Measurements from ENCODE around the gene AGFG2. TPM values are rescaled to one million over a fixed set of nuclear protein-coding genes. Genes with fewer than 3 reads are reported as not detected.

The AGFG2 gene
- total RNA-seq, 1 donor from 2014 or later: 74.2 TPM

DNA sequence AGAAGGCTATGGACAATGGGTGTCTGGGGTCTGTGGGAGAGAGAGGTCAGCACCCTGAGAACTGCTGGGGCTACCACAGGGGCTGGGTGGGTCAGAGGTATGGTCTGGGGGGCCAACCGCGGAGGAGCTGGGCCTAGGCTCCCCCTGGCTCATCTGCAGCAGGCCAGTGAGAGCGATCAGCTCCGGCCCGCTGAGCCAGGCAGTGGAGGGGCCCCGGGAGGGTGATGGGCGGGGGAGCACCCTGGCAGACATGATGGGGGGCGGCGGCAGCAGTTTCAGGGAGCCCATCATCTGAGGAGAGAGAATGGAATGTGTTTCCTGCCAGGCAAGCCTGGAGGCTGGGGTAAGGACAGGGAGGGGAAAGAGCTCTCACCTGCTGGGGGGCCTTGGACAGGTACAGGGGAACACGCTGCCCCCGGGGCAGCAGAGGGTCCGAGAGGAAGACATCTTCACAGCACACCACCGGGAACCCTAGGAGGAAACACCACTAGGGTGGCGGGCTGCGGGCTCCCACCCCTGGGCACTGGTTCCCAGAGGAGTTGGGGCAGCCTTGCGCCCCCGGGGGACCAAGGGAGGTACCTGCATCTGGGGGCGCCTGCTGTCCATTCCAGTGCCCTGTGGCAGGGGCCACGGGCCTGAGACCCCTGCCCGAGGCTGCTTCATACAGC is 33.4 kb downstream of the AGFG2 start:
- DNase-seq (ENCODE audit: low read depth in 2 of 2): no peak

- no peak for DNase-seq (ENCODE audit: low read depth in 2 of 2)
Observed at GRCh38 chr7:100572949-100573675, 34.1 kb downstream of the AGFG2 start.

- DNase-seq (ENCODE audit: low read depth in 2 of 2): no peak
Observed at GRCh38 chr7:100573691-100574361, 34.8 kb downstream of the AGFG2 start, which contains the start of gene SAP25. Gene SAP25 (minus strand): TSS chr7:100573900. CDS start chr7:100573742, 158 bp downstream.

GRCh38 chr7:100574362-100575205 is 35.6 kb downstream of the AGFG2 start:
- DNase-seq (ENCODE audit: low read depth in 2 of 2): no peak

- no peak for DNase-seq (ENCODE audit: low read depth in 2 of 2)
Observed at GRCh38 chr7:100575206-100575631, 36.2 kb downstream of the AGFG2 start.

DNA sequence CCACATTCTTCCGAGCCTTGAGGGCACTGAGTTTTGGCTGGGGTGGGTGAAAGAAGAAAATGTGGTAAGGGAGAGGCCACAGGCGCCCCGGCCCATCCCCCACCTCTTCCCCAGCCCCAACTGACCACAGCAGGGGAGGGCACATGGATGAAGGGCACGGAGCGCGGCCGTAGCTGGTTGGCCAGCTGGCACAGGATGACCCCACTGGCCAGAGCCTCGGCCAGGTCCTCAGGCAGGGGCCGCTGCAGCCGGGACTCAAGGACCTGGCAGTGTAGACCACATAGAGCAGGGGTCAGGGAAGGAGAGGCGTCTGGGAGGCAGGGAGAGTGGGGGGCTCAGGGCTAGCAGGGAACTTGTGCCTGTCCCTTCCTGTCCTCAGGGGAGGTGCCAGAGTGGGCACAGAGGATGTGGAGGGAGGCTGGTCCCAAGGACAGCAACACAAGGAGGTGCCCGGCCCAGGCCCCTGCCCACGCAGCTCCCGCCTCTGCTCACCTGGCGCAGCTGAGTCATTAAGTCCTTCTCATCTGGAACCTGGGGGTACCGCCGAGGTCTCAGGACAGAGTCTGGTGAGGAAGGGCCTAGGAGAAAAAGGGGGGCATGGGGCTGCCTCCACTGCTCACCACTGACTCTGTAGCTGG is 36.9 kb downstream of the AGFG2 start:
- DNase-seq (ENCODE audit: low read depth in 2 of 2): no peak

- no peak for DNase-seq (ENCODE audit: low read depth in 2 of 2)
Observed at GRCh38 chr7:100576384-100576993, 37.5 kb downstream of the AGFG2 start.

DNA sequence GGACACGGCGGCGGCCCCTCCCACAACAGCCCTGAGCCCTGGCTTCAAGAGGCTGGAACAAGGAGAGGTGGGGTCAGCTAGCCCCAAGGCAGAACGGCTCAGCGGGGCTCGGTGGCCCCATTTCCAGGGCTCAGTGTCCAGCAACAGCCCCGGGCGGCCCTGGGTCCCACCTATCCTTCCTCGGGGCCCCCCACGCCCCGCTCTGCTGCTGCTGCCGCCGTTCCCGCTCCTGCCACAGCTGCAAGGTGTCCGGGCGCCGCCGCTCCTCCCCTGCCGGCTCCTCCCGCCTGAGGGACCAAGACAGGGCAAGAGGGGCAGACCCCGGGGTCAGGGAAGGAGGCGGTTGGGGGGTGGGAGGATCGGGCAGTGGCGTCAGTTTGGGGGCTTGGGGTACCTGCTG is 38.1 kb downstream of the AGFG2 start:
- no peak for DNase-seq (ENCODE audit: low read depth in 2 of 2)

DNA sequence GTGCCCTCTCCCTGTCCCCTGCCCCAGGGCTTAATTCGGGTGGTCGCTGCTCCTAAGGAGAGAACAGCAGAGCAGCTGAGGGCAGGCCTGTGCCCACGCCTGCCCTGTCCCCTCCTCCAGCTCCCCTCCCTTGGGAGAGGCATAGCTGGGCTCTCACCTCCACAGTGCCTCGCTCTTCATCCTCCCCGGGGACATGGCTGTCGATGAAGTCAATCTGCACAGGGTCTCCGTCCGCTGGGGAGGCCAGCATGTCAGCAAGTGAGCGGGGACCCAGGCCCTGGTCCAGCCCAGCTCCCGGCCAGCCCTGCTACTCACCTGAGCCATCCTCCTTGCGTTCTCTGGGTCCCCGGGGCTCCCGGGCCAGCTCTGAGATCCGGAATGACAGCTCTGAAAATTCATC is 38.5 kb downstream of the AGFG2 start:
- DNase-seq (ENCODE audit: low read depth in 2 of 2): no peak

GRCh38 chr7:100578246-100579183 is 39.5 kb downstream of the AGFG2 start:
- no peak for DNase-seq (ENCODE audit: low read depth in 2 of 2)

GRCh38 chr7:100580466-100581283 is 41.7 kb downstream of the AGFG2 start:
- no peak for DNase-seq (ENCODE audit: low read depth in 2 of 2)

DNA sequence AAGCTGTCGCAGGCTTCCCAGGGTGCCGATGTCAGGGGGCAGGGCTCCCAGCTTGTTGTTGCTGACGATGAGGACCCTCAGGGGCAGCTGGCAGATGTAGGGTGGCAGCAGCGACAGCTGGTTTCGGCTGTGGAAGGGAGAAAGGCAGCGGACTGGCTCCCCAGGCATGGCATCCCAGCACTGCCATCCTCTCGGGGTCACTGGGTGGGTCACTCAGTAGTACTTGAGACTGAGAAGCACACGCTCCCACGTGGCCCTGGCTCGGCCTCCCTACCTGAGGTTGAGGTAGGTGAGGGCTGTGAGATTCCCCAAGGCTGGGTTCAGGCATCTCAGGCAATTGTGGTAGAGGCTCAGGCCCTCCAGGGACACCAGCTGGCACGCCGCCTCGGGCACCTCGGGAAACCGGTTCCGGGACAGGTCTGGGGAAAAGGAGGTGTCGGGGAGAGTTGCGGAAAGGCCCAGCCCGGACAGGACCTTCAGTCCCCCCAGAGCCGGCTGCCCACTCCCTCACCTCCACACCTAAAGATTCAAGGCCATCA is 43.1 kb downstream of the AGFG2 start:
- DNase-seq (ENCODE audit: low read depth in 2 of 2): no peak

- DNase-seq (ENCODE audit: low read depth in 2 of 2): no peak
Observed at GRCh38 chr7:100582650-100583049, 43.6 kb downstream of the AGFG2 start.

DNA sequence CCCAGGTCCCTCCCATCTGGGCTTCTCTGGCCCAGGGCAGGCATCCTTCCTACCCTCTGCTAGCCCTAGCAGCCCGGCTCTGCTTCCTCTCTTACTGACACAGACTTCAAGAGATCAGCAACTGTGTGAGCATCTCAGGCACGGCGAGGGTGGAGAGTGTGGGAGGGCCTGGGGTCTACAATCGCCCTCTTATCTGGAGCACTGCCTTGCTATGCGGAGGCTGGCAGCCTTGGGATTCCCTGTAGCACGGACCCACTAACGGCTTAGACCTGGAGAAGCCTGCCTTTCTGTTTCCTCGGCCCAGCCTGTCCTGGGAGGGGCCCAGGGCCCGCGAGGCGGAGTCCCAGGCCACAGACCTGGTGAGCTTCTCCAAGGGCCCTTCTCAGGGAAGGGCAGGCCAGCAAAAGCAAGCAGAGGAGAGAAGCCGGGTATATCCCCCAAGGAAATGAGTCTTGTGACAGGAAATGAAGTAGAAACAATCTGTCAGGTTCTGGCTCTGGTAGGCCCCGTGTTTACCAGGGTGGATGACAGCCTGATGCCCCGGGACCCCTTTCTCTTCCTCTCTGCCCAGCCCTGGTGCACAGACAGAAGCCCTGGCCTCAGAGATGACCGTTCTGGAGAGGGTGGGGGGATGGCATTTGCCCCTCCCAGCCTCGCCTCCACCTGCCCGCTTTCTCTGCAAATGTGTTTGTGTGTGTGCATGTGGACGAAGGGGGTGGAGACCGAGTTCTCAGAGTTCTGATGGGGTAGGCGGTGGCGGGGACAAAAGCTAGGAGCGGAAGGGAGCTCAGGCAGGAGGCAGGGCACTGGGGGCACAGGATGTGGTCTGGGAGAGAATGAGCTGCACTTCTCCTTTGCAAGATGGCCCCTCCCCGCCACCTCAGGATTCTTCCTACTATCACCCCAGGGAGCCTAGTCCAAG is 44.4 kb downstream of the AGFG2 start:
- DNase-seq (ENCODE audit: low read depth in 2 of 2): peak in 1 of 2 donors; percentile 73

GRCh38 chr7:100584054-100584682 is 45.2 kb downstream of the AGFG2 start:
- DNase-seq (ENCODE audit: low read depth in 2 of 2): peak in 1 of 2 donors; percentile 23

- peak in 1 of 2 donors; percentile 75 for DNase-seq (ENCODE audit: low read depth in 2 of 2)
Observed at GRCh38 chr7:100584683-100585510, 45.9 kb downstream of the AGFG2 start.

Data from lung microvascular endothelial cell (primary cell).